HG03175 (cell line): ENCODE data around the gene UNC5CL.

ENCODE experiments used
- ATAC-seq: cut with Tn5 transposase; IDR thresholded peaks from one replicate; pipeline ENCODE4 v1.9.1; 2021; ENCODE audit warnings: mild to moderate bottlenecking, moderate library complexity; ENCODE audit not compliant: unreplicated experiment

The UNC5CL gene

GRCh38 chr6:41039060-41039998 lies at the start of gene UNC5CL:
UNC5CL (minus strand) TSS chr6:41039221; CDS start chr6:41035074, 4,147 bp downstream.
- ATAC-seq = peak; percentile 57

- no peak for ATAC-seq
These were observed 49.4 kb upstream of the UNC5CL start for GRCh38 chr6:41088451-41088850.

GRCh38 chr6:41085182-41085581 lies 46.2 kb upstream of the UNC5CL start:
- ATAC-seq = no peak

- ATAC-seq = no peak
These were observed 44.1 kb upstream of the UNC5CL start for GRCh38 chr6:41083072-41083471.

GRCh38 chr6:41080621-41081020 lies 41.6 kb upstream of the UNC5CL start:
- no peak for ATAC-seq

- ATAC-seq = no peak
These were observed 40.1 kb upstream of the UNC5CL start for GRCh38 chr6:41079080-41079479.

- no peak for ATAC-seq
These were observed 39.1 kb upstream of the UNC5CL start for GRCh38 chr6:41078101-41078500.

GRCh38 chr6:41077536-41077935 lies 38.5 kb upstream of the UNC5CL start:
- ATAC-seq = no peak

GRCh38 chr6:41075651-41076626 lies 36.9 kb upstream of the UNC5CL start:
- ATAC-seq = no peak

- no peak for ATAC-seq
These were observed 35.8 kb upstream of the UNC5CL start for GRCh38 chr6:41074692-41075436.

GRCh38 chr6:41073968-41074691 lies 35.1 kb upstream of the UNC5CL start:
- no peak for ATAC-seq

- peak; percentile 32 for ATAC-seq
These were observed 34.4 kb upstream of the UNC5CL start for GRCh38 chr6:41073203-41073967.

GRCh38 chr6:41072836-41073202 lies 33.8 kb upstream of the UNC5CL start, which contains the start of gene NFYA:
NFYA (plus strand) TSS chr6:41072974; CDS start chr6:41079090, 6,116 bp downstream.
- peak; percentile 69 for ATAC-seq

- peak; percentile 65 for ATAC-seq
These were observed 33.2 kb upstream of the UNC5CL start, which contains the start of gene OARD1 for GRCh38 chr6:41071923-41072835. OARD1 (minus strand) TSS chr6:41072356; CDS start chr6:41071634, 722 bp downstream.

- ATAC-seq = no peak
These were observed 32.5 kb upstream of the UNC5CL start for GRCh38 chr6:41071501-41071922.

- ATAC-seq = no peak
These were observed 27.9 kb upstream of the UNC5CL start for GRCh38 chr6:41066867-41067304.

- no peak for ATAC-seq
These were observed 26.6 kb upstream of the UNC5CL start for GRCh38 chr6:41065550-41066026.

- ATAC-seq = no peak
These were observed 25.8 kb upstream of the UNC5CL start for GRCh38 chr6:41064841-41065240.
